Erythroblast (primary cell): ENCODE measurements around the gene UAP1L1.

Experiments used
- DNase-seq, 2 experiments: peaks; one replicate each; lab custom pipeline; 2025; lab: John Stamatoyannopoulos, UW
- GATA1 ChIP-seq: IDR thresholded peaks from 2 replicates; pipeline ENCODE4 v1.6.1; 2011; ENCODE audit warnings: low read depth, mild to moderate bottlenecking, control low read depth, low read length, moderate library complexity
- POLR2A ChIP-seq: IDR thresholded peaks from 2 replicates; pipeline ENCODE4 v1.6.1; 2011; ENCODE audit warnings: mild to moderate bottlenecking, low read length

UAP1L1 gene

DNA sequence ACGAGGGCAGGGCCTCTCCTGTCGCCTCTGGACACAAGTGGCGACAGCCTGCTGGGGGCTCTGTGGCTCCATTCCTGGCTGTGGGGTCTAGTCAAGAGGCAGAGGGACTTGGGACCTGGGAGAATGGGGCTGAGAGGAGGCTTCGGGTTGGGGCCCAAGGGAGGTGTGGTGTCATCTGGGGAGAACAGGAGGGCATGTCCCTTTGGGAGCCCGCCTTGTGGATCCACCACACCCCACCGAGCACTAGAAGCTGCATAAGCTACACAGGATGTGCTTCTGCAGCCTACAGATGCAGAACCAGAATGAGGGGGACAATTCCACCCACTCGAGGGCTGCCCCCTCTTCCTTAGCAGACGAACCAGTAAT, 5.6 kb downstream of the UAP1L1 start:
- DNase-seq, result no peak
- no peak for TF ChIP-seq POLR2A
- TF ChIP-seq GATA1, result no peak

DNA sequence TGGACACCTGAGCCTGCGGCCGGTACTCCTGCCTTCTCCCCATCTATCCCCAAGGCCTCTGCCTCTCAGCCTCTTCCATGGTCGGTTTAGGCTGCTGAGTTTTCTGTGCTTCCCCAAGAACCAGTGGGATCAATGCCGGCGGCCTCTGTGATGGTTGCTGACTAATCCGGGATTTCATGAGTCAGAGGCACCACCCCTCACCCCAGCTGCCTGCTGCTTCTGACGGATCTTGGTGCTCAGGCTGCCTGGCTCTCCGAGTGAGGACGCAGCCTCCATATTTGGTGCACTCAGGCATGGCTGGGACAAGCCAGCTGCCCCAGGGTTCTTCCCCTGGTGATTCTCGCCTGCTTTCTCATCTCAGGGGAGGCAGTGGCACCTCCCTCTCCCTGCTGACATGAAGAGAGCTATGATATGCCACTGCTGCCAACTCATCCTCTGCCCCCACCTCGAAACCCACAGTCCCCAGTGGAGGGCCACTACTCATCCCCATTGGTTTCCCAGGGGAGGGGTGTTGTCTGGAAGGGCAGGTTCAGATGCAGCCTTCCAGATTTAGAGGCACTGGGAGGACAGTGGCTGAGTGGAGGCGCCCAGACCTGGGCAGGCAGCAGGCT, 6.2 kb downstream of the UAP1L1 start:
- peak in 1 of 2 experiments; percentile 62 for DNase-seq
- TF ChIP-seq GATA1 (no peak), POLR2A (no peak)

DNA sequence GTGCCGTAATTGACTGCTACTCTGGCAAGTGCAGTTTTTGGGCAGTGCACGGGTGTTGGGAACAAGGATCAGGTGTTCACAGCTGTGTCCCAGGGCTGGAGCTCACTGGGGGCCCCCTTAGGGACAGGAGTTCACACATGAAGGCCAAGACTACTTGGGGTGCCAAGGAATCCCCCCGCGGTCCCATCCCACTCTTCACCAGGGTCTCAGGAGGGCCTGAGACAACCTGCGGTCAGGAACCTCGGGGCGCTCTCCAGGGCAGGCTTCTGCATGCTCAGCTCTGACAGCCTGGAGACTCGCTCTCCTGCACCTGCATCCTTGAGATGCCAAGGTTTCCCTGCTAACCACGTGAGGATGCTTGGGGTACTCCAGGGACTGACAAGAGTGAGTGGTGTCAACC, 7.2 kb downstream of the UAP1L1 start:
- TF ChIP-seq GATA1 (no peak), POLR2A (no peak)
- DNase-seq, result no peak

DNA sequence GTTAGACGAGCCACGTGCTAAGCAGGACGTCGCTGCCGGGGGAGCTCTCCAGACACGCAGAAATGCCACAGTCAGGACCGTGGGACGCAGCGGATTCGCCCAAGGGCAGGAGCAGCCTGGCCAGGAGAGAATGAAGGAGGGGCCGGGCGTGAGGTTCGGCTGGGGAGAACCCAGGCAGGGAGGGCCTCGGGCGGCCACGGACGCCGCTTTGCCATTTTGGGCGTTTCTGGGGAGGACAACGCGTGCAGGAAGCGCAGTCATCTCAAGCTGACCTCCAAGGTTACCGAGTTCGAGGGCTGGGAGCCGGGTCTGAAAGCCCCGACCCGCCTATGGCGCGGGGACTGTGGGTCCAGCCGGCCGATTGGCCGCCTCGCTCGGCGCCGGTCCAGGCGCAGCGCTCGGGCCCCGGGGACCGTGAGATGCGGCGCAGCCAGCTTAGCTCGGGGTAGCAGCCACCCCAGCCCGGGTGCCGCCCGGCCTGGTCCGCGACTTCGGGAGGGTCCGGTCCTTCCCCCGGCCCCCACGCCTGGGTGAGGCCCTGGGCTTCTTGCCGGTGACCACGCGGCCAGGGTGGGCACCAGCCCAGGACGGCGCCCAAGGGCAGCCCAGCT, 8.7 kb downstream of the UAP1L1 start:
- peak; percentile 70 to 72 for DNase-seq
- TF ChIP-seq GATA1 (no peak), POLR2A (no peak)

DNA sequence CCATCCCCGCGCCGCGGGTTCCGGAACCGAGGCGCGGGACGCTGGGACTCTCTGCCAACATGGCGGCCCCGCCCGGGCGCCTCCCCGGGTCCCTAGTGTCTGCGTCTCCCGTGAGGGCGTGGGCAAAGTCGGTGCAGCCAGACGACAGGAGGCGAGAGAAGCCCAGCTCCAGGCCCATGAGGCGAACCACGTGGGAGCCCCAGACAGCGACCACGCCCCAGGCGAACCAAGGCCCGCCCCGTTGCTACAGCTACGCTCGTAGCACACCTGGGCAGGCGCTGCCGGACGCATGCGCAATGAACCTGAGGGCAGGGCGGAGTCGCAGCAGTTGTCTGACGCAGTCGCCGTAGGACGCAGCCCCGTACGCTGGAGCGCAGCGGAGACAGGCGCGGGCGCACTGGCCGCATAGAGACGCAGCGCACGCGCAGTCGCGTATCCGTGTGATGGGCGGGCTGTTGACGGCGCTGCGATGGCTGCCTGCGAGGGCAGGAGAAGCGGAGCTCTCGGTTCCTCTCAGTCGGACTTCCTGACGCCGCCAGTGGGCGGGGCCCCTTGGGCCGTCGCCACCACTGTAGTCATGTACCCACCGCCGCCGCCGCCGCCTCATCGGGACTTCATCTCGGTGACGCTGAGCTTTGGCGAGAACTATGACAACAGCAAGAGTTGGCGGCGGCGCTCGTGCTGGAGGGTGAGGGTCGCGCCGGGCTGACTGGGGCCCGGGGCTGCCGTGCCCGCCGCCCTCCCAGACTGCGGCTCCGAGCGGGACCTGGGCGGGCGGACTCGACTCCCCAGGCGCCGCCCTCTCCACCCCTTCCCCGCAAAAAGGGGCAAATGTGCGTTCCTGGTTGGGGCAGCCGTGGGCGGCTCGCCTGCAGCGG, 9.5 kb downstream of the UAP1L1 start, which contains the start of gene MAN1B1:
MAN1B1 (plus strand) TSS at position 455 of the 878 bp plus-strand sequence; CDS start at position 470, 15 bp downstream.
- peak; percentile 99 to 100 for DNase-seq
- peak; percentile 80 for TF ChIP-seq POLR2A
- no peak for TF ChIP-seq GATA1

DNA sequence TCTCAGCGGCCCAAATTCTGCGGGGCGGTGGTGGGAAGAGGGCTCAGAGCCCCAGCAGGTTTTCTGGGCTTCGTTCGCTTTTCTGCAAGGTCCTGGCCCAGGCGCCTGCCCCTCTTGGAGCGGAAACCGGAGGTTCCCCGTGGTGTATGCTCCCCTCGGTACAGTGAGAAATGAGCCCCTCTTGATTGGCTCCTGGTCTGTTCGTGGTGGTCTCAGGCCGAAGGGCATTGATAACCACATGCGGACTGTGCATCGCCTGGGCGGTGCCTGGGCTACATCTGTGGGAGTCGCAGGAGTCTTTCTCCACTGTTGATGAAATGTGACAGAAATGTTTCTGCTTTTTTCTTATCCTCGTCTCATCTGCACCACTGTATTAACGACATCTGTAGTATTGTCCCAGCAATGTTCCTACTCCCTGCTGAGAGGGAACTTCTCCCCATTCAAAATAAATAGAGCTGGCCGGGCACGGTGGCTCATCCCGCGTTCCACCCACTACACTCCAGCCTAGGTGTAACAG, 10.2 kb downstream of the UAP1L1 start:
- TF ChIP-seq GATA1 (no peak), POLR2A (no peak)
- DNase-seq, result peak; percentile 61 to 69

DNA sequence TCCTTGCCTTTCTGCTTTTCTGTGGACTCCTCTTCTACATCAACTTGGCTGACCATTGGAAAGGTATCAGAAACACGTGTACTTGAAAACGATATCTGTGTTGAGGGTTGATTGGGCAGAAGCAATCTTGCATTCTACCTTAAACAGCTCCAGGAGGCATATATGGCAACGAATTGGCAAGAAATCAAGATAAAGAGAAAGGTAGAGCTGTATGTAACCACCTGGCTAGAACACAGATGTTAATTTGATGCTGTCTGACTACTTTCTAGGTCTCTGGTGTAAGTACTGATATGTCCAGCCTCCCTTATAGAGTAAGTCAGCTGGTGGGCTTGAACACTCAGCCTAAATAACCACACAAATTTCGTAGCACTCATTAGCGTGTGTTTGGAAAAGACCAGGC, 10.8 kb downstream of the UAP1L1 start:
- TF ChIP-seq POLR2A (no peak), GATA1 (no peak)

DNA sequence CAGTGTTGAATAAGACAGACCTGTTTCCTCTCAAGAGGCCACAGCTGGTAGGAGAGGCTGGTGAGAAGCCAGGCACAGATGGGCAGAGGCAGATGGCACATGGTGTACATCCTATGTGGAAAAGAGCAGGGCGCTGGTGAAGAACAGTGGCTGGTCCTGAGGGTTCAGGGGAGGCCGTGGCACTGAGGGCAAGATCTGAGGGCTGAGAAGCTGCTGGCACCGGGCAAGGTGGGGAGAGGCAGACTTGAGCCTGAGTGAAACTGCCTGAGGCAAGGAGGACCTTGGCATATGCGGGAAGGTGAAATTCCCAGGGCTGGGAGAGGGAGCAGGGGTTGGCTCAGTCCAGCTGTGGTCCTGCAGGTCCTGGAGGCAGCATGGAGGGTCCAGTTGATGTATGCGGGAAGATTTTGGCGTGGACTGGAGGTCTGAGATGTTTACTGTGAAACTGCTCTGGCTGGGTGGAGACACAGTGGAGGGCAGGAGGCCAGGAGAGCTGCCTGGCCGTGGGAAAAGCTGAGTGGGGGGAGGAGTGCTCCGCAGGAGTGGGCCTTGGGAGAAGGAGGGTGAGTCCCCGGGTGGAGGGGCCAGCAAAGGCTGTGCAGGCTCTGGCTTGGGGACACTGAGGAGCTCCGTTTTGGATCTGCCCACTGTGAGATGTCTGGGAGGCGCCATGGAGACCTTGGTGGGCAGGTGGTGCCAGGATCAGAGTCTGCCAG, 12.1 kb downstream of the UAP1L1 start:
- DNase-seq, result no peak
- TF ChIP-seq GATA1, result no peak
- TF ChIP-seq POLR2A, result no peak

More for the DNA sequence above, 10.8 kb downstream of the UAP1L1 start:
- no peak for DNase-seq

DNA sequence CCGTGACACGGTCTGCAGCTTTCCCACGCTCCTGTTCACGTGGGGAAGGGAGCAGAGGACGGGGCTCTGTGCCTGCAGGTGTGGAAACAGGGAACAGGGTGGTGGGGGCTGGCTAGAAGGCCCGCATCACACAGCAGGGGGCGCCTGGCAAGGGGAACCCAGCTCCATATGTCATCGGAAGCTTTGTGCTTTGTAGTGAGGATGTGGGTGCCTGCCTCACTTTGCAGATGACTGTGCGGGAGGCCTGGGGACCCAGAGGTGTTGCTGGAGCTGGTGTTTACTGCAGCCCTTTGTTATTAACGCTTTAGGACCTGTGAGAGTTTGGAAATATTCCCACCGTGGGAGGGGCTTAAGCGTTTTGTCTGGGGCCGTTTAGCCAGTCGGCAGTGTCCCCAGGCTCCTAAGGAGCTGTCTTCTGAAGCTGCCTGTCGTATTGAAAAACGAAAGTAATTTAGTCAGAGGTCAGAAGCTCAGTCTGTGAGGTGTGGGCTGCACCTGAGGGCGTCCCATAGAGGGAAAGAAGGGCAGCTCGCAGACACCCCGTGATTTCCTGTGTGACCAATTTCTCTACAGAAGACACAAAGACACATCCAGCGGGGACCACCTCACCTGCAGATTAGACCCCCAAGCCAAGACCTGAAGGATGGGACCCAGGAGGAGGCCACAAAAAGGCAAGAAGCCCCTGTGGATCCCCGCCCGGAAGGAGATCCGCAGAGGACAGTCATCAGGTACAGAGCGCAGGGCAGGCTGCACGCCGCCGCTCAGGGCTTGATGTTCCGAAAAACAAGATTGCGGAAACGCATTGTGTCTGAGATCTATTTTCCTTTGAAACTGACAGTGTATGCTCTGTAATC, 18.6 kb downstream of the UAP1L1 start:
- TF ChIP-seq GATA1, result no peak
- peak in 1 of 2 experiments; percentile 25 for DNase-seq

DNA sequence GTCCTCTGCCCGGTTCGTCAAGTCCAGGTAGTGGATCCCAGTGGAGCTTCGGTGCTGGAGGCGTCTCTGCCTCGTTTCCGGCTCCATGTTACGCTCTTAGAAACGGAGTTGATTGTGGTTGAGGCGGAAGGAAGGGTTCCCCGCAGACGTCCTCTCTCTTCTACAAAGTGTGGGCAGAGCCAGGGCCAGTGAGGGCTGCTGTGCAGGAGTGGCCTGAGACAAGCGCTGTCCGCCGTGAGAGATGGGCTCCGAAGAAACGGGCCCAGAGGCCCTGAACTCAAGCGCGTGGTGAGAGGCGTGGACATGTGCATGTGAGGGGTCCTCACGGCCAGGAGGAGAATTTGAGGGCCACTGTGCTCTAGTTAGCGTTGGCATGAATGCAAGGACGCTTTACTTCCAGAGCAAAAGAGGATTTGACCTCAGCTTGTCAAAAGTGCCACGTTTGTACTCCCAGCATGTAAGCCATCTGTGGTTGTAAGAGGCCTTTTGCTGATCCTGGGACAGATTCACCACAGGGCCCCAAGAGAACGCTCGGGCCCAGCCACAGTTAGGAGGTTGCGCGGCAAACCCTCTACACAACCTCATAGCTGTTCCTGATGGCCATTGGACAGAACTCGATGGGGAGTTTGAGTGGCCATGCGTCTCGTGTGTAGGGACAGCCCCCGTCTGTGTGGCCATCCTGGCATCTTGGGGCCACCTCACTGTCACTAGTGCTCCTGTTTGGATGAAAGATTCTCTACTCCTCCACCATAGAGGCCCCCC, 19.6 kb downstream of the UAP1L1 start:
- no peak for TF ChIP-seq GATA1
- TF ChIP-seq POLR2A, result no peak
- DNase-seq, result no peak

DNA sequence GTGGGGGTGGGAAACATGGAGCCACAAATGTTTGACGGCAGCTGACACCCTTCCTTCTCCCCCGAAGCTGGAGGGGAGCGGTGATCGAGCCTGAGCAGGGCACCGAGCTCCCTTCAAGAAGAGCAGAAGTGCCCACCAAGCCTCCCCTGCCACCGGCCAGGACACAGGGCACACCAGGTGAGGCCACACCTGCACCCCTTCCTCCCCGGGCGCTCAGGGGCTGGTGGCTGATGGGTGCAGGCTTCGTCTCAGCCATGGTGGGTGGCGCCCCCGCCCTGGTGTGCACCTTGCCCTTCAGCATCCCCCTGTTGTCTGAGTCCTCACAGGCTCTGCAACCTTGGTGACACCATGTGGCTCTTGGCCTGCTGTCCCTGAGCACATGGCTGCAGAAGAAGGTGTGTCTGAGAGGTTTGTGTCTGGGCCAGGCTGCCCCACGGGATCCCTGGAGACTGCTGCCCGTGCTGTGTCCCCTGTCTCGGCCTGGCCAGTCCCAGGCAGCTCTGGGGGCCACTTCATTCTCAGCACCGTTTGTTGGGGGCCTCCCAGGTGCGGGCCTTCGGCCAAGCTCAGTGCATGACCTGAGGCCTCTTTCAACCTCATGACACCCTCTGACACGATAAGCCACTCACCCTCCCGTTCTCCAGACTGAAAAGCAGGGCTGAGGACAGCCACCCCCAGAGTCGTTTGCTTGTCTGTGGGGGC, 20.6 kb downstream of the UAP1L1 start:
- TF ChIP-seq GATA1, result no peak
- TF ChIP-seq POLR2A, result no peak

DNA sequence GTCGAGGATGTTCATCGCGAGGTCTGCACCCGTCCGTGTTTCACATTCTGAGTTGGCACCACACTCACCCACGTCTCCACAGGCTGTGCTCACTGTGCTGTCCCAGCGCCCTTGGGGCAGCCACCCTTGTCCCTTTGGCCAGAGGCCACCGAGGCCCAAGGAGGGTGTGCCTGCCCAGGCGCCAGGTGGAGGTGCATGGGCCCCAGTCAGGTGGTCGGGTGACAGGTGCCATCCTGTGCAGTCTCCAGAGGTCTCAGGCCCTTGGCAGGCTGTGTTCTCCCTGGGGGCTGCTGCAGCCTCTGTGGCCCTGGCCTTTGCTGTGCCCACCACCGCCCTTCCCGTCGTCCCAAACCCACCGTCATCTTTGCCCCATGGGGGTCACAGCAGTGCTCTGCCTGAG, 21.9 kb downstream of the UAP1L1 start:
- DNase-seq, result no peak
- TF ChIP-seq GATA1 (no peak), POLR2A (no peak)

More for the DNA sequence above, 20.6 kb downstream of the UAP1L1 start:
- no peak for DNase-seq
